NCI-H748 (cell line): Measurements from ENCODE around the gene ACTBL2.

ENCODE experiments used
- DNase-seq: peaks from one replicate; lab custom pipeline; 2025; ENCODE audit not compliant: unreplicated experiment; lab: John Stamatoyannopoulos, UW

Gene ACTBL2

DNA sequence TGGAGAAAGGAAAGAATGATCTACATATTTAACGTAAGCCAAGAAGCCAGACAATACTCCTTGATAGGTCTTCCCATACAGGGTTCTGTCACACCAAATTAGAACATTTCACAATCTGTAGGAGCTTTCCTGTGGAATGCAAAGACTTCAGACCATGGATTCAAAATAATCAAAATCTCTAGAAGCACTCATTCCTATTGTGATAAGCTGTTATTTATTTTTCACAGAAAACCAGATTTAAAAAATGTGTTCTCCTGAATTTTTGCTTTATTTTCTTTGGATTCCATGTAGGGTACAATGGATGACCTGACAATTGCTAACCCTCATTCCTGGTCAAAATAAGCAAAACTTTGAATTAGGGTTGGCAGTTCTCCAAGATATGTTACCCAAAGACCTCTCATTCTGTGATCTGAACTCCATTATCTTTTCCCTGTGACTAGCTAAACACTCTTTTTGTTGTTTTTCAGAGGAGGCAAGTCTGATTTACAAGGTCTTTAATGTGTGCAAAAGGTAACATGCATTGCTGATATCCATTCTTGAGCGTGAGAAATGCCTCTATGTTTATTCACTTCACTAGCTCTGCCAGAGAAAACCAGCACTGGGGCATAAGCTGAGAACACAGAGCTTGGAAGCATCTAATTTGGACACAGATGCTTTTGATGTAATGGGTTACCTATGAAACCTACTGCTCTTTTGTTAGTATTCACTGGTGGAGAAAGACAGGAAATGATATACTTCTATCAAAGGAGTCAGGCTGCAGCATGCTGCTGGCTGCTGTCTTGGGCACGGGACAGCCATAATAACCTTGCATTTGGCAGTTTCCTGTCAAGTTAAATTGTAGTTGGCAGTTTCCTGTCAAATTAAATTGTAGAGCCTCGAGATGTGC, 31.4 kb downstream of the ACTBL2 start:
- DNase-seq = peak; percentile 43

DNA sequence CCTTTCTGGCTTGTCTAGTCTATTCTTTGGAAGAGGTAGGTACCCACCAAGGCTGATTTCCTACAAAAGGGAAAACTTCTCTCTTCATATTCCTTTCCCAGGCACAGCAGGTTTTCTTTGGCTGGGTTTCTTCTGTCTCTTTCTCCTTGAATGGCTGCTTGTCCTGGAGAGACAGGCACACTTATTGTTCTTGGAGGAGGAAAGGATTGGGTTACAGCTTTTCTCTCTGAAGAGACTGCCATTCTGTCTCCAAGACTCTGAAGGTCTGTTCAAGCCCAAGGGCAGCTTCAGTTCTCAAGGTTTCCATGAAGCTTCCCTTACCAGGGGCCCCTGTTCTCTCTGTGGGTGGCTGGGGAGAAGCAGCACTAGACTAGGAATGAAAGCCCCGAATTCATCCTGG, 33.9 kb downstream of the ACTBL2 start:
- no peak for DNase-seq

DNA sequence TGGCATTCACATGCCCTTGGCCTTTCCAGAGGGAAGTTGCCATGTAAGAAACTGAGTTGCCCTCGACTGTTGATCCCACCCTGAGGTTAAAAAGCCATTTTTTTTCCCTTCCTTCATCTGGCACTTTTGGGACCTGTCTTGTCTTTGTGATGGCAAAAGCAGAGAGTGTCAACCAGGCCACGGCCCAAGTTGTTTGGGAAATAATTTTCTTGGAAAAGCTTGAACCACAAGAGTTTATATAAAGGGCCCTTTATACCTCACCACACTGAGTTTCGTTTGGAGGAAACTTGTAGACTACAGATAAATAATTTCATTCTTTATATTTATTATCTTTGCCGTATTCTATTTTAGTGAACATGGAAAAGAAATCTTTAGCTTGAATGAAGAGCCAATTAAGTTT, 34.3 kb downstream of the ACTBL2 start:
- no peak for DNase-seq

DNA sequence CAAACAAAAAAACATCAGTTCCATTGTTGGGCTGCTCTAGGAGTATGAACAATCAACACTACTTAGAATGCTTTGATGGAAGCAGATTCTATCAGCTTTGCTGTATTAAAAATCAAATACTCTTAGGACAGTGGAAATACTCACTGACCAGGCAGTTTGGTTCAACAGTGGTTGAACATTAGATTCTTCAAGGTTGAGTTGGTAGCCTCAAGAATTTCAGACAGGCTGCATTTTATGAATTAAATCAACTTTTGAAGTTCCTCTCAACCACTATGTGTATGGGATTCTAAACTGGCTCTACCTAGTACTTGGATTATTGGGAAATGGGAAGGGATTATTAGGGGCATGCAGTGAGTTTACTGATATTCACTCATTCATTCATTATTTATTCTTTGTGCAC, 35.0 kb downstream of the ACTBL2 start:
- DNase-seq = no peak

DNA sequence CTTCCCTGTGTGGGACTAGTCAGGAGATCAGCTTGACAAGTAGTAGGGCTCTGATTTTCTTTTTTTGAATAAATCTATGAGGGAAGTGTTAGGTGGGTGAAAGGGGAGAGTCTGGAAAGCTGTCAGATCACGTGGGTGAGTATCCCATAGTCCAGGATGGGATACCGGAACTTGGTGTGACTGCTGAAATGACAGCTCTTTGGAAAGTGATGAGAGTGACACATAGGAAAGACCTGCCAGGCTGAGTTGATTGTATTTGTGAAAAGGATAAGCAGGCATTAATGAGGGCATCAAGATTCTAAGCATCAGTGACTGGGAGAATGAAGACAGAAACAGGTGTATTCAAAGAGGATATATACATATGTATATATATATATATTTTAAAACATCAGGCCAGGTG, 35.6 kb downstream of the ACTBL2 start:
- no peak for DNase-seq

DNA sequence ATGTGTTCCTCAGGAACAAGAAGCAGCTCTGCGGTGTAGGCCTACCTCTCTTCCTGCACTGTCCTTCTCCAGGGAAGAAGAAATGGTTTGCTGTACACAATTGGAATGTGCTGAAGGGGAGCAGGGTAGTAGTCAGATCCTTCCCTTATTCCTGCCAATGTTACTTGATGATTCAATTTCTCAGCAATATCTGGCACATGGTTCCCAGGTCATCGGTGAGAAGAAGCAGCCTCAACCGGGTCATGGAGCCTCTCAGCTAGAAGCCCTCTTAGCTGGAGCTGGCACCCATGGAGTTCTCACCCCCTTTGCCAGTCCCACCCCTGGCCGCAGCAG, 36.9 kb downstream of the ACTBL2 start:
- DNase-seq = no peak

DNA sequence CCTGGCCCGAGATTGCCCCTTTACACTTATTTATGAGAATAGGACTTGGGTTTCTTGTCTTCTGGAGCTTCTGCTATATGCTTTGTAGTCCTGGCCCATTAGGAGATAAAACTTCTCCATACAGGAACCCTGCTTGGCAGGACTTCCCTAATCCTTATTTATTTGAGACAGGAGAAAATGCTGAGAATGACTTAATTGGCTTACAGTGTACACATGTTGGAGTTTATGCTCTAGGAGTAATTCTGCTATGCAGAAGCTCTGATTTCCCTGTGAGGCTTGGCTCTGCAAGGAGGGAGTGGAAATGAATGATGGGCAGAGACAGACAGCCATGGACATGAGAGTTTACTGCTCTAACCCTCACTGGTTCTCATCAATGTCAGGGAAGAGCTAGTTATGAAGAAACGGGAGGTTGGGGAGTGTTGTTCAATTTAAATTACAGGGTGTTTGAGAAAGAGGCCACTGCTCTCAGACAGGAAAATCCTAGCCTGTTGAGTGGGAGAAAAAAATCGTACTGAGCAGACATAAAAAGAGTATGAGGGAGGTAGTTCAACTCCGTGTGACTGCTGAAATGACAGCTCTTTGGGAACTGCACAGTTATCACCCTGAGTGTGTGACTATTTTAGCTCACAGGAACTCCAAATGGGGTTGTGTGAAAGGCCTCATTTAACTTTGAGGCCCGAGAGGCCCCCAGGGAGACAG, 37.5 kb downstream of the ACTBL2 start:
- no peak for DNase-seq

DNA sequence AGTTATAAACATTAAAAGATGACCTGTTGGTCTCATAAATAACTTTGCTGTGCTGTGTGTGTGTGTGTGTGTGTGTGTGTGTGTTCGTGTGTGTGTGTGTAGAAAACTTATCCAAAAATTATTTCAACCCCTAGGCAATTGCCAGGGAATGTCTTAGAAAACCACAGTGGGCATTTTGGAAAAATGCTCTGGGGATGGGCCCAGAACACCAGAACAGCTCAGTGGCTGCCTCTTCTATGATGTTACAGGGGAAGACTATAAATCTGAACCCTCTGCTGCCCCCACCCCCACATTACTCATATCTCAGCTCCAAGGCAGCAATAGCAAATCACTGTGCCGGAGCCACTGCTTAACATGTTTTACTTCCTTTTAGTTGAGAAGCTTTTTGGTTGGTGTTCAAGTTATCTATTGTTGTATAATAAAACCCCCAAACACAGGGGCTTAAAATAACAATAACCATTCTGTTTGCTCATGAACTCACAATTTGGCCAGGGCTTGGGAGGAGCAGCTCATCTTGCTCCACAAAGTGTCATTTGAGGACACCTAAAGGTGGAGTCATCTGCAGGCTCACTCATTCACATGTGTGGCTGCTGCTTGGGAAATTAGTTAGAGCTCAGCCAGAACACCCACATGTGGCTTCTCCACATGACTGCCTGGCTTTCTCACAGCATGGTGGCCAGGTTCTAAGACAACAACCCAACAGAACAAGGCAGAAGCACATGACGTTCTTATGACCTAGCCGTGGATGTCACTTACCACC, 40.4 kb downstream of the ACTBL2 start:
- peak; percentile 21 for DNase-seq

DNA sequence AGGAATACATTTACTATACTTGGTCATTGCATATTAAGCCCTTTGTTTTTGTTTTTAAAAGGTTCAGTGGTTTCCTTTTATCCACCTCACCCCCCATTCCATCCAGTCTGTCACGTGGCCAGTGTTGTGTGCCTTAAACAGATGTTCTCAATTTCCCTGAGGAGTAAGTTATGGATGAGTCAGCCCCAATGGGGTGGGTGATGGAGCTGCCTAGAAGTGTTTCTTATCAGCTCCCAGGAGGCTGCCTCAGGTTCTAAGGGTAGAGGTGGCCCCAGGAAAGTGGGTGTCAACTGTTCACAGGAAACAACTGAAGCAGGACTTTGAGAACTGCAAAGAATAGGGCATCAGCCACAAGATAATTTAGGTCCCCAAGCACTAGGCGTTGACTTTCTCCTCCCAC, 41.1 kb downstream of the ACTBL2 start:
- peak; percentile 12 for DNase-seq

DNA sequence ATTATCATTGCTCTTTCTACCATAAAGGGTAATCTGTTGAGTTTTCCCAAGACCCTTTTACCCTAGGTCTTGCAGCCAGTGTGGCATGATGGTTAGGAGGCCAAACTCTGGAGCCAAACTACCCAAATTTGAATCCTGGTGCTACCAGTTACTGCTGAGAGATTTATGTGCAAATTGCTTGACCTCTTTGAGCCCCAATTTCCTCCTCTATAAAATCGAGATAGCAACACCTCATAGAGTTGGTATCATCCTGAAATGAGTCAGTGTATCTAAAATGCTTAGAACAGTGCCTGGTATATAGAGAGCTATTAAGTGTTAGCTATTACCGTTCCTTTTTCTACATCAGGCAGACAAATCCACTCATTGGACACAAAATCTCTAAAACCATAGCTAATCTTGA, 43.0 kb downstream of the ACTBL2 start:
- DNase-seq = no peak

DNA sequence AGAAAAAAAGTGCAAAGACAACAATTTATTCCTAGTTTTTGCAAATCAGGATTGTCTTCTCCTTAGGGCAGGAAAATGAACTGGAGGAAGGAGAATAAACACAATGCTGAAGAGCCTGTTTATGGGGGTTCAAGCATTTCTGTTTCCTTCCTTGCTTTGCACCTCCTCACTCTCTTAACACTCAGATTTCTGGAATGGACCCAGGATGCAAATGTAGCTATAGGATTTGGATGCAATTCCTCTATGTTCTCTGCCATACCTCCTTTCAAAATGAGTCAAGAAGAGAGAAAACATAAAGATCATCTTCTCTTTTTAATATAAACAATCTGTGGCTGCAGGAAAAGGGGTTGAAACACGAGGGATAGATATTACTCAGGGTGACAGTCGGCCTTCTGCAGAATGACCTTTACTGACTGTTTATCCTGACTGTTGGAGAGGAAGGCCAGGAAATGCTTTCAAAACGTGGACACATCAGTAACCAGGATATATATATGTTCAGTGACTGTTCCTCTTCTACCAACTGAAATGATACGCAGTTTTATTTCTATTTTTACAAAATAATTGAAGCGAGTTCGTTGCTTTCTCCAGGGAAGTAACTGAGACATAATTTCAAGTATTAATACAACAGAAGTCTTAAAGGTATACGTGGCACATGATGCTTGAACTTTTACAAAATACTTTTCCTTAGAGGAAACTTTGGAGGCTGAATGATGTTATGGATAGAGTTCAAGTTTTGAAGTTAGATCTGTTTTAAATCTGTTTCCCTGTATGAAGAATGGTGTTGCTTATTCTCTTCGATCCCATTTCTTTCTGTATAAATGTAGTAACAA, 44.4 kb downstream of the ACTBL2 start:
- no peak for DNase-seq

DNA sequence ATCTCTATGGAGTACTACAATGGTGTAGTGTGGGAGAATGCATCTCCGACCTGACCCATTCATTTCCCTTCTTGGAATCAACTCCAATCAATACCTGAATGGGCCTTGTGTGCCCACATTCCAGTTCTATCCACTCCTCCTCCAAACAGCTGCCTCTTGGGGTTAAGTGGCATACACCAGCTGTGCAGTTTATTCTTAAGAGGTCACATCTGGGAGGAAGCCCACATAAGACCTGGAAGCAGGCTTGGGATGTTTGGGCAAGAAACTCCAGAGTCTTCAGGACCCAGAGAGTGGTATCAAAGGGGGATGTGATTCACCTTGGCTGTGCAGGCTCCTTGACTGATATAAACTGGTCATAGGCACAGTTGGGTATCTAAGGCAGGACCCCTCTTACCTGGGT, 46.0 kb downstream of the ACTBL2 start:
- no peak for DNase-seq

DNA sequence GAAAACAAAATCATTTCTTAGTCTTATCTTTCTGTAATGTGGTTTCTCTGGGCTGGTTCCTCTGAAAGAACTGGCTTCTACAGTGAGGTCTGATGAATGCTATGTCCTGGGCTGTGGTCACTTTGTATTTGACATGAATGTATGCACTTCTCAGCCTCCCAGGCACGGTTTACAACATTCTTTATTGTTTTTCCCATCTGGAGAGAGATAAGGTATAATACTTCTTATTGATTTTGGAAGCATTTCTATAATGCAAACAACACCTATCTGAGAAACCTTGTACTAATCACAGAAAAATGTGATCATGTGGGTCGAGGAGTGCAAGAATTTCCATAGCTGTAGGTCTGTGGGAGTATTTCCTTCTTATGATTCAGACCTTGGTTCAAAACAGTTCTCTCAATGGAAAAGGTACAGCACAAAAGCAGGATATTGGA, 46.9 kb downstream of the ACTBL2 start:
- no peak for DNase-seq

DNA sequence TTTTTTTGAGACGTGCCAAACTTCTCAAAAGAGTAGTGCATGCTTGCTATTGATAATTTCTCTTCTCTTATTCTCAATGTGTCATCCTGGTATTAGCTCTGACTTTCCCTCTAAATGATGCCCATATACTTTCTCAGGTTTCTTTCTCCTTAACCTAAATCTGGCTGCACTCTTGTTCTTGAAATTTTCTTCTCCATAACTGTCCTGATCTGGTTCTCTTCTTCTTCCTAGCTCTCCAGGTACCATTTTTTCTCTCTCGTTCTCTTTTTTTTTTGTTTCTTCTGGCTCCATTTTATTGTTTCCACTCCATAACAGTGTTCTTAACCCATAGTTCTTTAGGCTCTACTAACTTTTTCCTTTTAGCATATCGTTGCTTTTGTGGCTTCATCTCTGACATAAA, 47.9 kb downstream of the ACTBL2 start:
- DNase-seq = no peak

DNA sequence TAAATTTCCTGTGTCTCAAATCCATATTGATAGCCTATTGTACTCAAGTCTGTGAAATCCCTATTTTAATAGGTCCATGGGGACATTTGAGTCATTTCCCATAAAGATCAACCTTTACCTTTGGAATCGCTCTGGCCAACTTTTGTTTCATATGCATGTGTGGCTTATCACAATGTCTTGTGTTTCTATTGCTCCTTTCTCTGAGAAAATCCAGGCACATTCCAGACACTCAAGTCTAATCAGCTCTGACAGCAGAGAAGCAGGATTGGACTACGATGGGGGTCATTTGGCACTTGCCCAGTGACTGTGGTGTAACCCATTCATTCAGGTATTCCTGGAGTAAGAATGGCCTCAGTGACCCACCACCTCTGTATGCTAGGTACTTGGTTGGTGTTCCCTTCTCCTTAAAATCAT, 48.4 kb downstream of the ACTBL2 start:
- no peak for DNase-seq

DNA sequence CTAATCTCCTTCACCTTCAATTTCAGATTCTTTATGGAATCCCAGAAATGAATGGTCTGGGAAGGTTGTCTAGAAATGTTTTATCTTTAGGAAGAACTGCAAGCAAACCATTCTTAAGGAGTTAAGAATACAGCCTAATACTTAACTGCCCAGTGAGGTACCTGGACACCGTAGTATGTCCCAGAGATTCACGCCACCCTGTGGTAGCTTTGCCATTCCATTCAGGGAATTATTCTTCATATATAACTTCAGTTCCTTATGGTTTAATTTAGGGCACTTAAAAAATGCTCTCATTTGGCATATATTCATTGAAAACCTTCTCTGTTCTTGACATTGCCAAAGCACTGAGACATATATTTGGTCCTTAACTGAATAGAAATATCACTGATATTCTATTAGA, 49.7 kb downstream of the ACTBL2 start:
- DNase-seq = no peak

DNA sequence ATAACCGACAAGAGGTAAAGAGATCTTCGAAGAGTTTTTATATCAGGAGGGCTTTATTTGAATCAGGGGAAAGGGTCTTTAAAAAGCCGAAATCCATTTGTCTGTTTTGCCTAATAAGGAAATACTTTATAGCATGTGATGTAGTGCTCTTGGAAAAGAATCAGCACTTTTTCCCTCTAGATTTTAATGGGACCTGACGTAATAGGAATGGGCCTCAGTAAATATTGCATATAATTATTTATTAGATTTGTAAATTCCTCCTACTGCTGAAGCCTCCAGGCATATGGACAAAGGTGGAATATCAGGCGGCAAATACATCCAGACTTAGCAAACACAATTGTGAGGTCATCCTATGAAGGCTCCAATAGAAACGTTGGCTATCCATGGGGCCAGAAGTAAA, 50.9 kb downstream of the ACTBL2 start:
- no peak for DNase-seq
